ENCODE results near the gene CDIP1. TPM values are rescaled to one million over a fixed set of nuclear protein-coding genes. Genes with fewer than 3 reads are reported as not detected.

CDIP1 gene
- total RNA-seq, 8 experiments from 2014 or later = 22.5 to 54.3 (median 28.3) TPM

GRCh38 chr16:4535627-4536108, 2.9 kb downstream of the CDIP1 start:
- WGBS, 10 experiments = 50 to 100% (median 88%) methylated on average over 1 to 3 of the region's 7 CpGs; no CpG with 5 or more reads in 4 of the 10 experiments
- in situ Hi-C loops (cut with MboI; ENCODE audit: low pct_unique_long_range_greater_than_20kb in 2 of 9, low sequenced_read_pairs in 9 of 9, unreplicated experiment in 9 of 9) = no loop called here
- no peak overlapping the region for H3K27ac ChIP-seq
- no peak overlapping the region for H3K4me3 ChIP-seq
- no peak for ATAC-seq (replicated peaks in 6 of 8)
- H3K4me1 ChIP-seq (replicated peaks in 1 of 2) = peaks cover 9 to 12% of the 10 kb centered on the region in 2 donors

GRCh38 chr16:4534151-4534790, 4.3 kb downstream of the CDIP1 start:
- in situ Hi-C loops (cut with MboI; ENCODE audit: low pct_unique_long_range_greater_than_20kb in 2 of 9, low sequenced_read_pairs in 9 of 9, unreplicated experiment in 9 of 9) = no loop called here
- Histone ChIP-seq H3K4me3 (no peak overlapping the region), H3K27ac (no peak overlapping the region), H3K4me1 (replicated peaks in 1 of 2) (peaks cover 9 to 12% of the 10 kb centered on the region in 2 donors)
- 85 to 100% (median 96%) methylated on average over 1 to 8 of the region's 13 CpGs; no CpG with 5 or more reads in 1 of the 10 experiments for WGBS, 10 experiments
- ATAC-seq (replicated peaks in 6 of 8) = no peak

GRCh38 chr16:4533490-4533889, 5.1 kb downstream of the CDIP1 start:
- no peak for ATAC-seq (replicated peaks in 6 of 8)
- WGBS, 10 experiments = 100% methylated on average over 1 to 2 of the region's 6 CpGs; no CpG with 5 or more reads in 7 of the 10 experiments

GRCh38 chr16:4532238-4532637, 6.3 kb downstream of the CDIP1 start:
- no peak for ATAC-seq (replicated peaks in 6 of 8)
- no peak overlapping the region for H3K27ac ChIP-seq
- H3K4me3 ChIP-seq = no peak overlapping the region
- H3K4me1 ChIP-seq (replicated peaks in 1 of 2) = peaks cover 7% of the 10 kb centered on the region in 2 donors
- in situ Hi-C loops (cut with MboI; ENCODE audit: low pct_unique_long_range_greater_than_20kb in 2 of 9, low sequenced_read_pairs in 9 of 9, unreplicated experiment in 9 of 9) = no loop called here
- 85 to 100% (median 92%) methylated on average over 1 to 5 of the region's 10 CpGs; no CpG with 5 or more reads in 2 of the 10 experiments for WGBS, 10 experiments

More at GRCh38 chr16:4533490-4533889, 5.1 kb downstream of the CDIP1 start:
- Histone ChIP-seq H3K27ac (no peak overlapping the region), H3K4me3 (no peak overlapping the region), H3K4me1 (replicated peaks in 1 of 2) (peaks cover 7 to 9% of the 10 kb centered on the region in 2 donors)
- in situ Hi-C loops (cut with MboI; ENCODE audit: low pct_unique_long_range_greater_than_20kb in 2 of 9, low sequenced_read_pairs in 9 of 9, unreplicated experiment in 9 of 9) = no loop called here

GRCh38 chr16:4531811-4532210, 6.8 kb downstream of the CDIP1 start:
- Histone ChIP-seq H3K4me3 (no peak overlapping the region), H3K27ac (no peak overlapping the region), H3K4me1 (replicated peaks in 1 of 2) (peaks cover 2 to 3% of the 10 kb centered on the region in 2 donors)
- peak in 3 of 8 experiments; percentile 24 to 58 (median 40) for ATAC-seq (replicated peaks in 6 of 8)
- in situ Hi-C loops (cut with MboI; ENCODE audit: low pct_unique_long_range_greater_than_20kb in 2 of 9, low sequenced_read_pairs in 9 of 9, unreplicated experiment in 9 of 9) = no loop called here
- WGBS, 10 experiments = 60 to 100% (median 90%) methylated on average over 1 to 6 of the region's 8 CpGs; no CpG with 5 or more reads in 2 of the 10 experiments

- Histone ChIP-seq H3K4me3 (no peak overlapping the region), H3K4me1 (replicated peaks in 1 of 2) (no peaks in the 10 kb centered on the region), H3K27ac (no peak overlapping the region)
- peak in 5 of 8 experiments; percentile 14 to 53 (median 28) for ATAC-seq (replicated peaks in 6 of 8)
- in situ Hi-C loops (cut with MboI; ENCODE audit: low pct_unique_long_range_greater_than_20kb in 2 of 9, low sequenced_read_pairs in 9 of 9, unreplicated experiment in 9 of 9) = no loop called here
- whole genome bisulfite sequencing, 10 experiments = 41 to 84% (median 58%) methylated on average over 1 to 11 of the region's 16 CpGs; no CpG with 5 or more reads in 2 of the 10 experiments
These were observed 9.2 kb downstream of the CDIP1 start for GRCh38 chr16:4529085-4530060.

- WGBS, 10 experiments = 30 to 100% (median 87%) methylated on average over 1 to 6 of the region's 13 CpGs; no CpG with 5 or more reads in 1 of the 10 experiments
- no peak for ATAC-seq (replicated peaks in 6 of 8)
- in situ Hi-C loops (cut with MboI; ENCODE audit: low pct_unique_long_range_greater_than_20kb in 2 of 9, low sequenced_read_pairs in 9 of 9, unreplicated experiment in 9 of 9) = no loop called here
These were observed 12.8 kb downstream of the CDIP1 start for GRCh38 chr16:4525634-4526277.

GRCh38 chr16:4525069-4525468, 13.5 kb downstream of the CDIP1 start:
- Histone ChIP-seq H3K27ac (no peak overlapping the region), H3K4me1 (replicated peaks in 1 of 2) (peaks cover 0 to 7% of the 10 kb centered on the region in 2 donors), H3K4me3 (no peak overlapping the region)
- in situ Hi-C loops (cut with MboI; ENCODE audit: low pct_unique_long_range_greater_than_20kb in 2 of 9, low sequenced_read_pairs in 9 of 9, unreplicated experiment in 9 of 9) = no loop called here
- ATAC-seq (replicated peaks in 6 of 8) = peak in 1 of 8 experiments; percentile 16
- WGBS, 10 experiments = 56 to 88% (median 71%) methylated on average over 1 to 6 of the region's 7 CpGs; no CpG with 5 or more reads in 4 of the 10 experiments

More at GRCh38 chr16:4525634-4526277, 12.8 kb downstream of the CDIP1 start:
- Histone ChIP-seq H3K4me3 (no peak overlapping the region), H3K4me1 (replicated peaks in 1 of 2) (peaks cover 0 to 7% of the 10 kb centered on the region in 2 donors), H3K27ac (no peak overlapping the region)

GRCh38 chr16:4524571-4524970, 14.0 kb downstream of the CDIP1 start:
- Histone ChIP-seq H3K4me3 (no peak overlapping the region), H3K27ac (no peak overlapping the region), H3K4me1 (replicated peaks in 1 of 2) (peaks cover 0 to 7% of the 10 kb centered on the region in 2 donors)
- no peak for ATAC-seq (replicated peaks in 6 of 8)
- in situ Hi-C loops (cut with MboI; ENCODE audit: low pct_unique_long_range_greater_than_20kb in 2 of 9, low sequenced_read_pairs in 9 of 9, unreplicated experiment in 9 of 9) = no loop called here

GRCh38 chr16:4523686-4524085, 14.9 kb downstream of the CDIP1 start:
- Histone ChIP-seq H3K4me1 (replicated peaks in 1 of 2) (peaks cover 0 to 7% of the 10 kb centered on the region in 2 donors), H3K27ac (no peak overlapping the region), H3K4me3 (no peak overlapping the region)
- 20 to 100% (median 96%) methylated on average over 1 to 3 of the region's 4 CpGs; no CpG with 5 or more reads in 5 of the 10 experiments for WGBS, 10 experiments
- ATAC-seq (replicated peaks in 6 of 8) = no peak
- in situ Hi-C loops (cut with MboI; ENCODE audit: low pct_unique_long_range_greater_than_20kb in 2 of 9, low sequenced_read_pairs in 9 of 9, unreplicated experiment in 9 of 9) = no loop called here

- in situ Hi-C loops (cut with MboI; ENCODE audit: low pct_unique_long_range_greater_than_20kb in 2 of 9, low sequenced_read_pairs in 9 of 9, unreplicated experiment in 9 of 9) = no loop called here
- peak; percentile 22 to 79 (median 48) for ATAC-seq (replicated peaks in 6 of 8)
- no peak overlapping the region for H3K27ac ChIP-seq
- 20 to 71% (median 44%) methylated on average over 1 to 4 of the region's 8 CpGs; no CpG with 5 or more reads in 2 of the 10 experiments for WGBS, 10 experiments
- no peak overlapping the region for H3K4me3 ChIP-seq
- H3K4me1 ChIP-seq (replicated peaks in 1 of 2) = peaks cover 0 to 7% of the 10 kb centered on the region in 2 donors
These were observed 16.5 kb downstream of the CDIP1 start for GRCh38 chr16:4522051-4522581.

GRCh38 chr16:4520913-4521312, 17.7 kb downstream of the CDIP1 start:
- in situ Hi-C loops (cut with MboI; ENCODE audit: low pct_unique_long_range_greater_than_20kb in 2 of 9, low sequenced_read_pairs in 9 of 9, unreplicated experiment in 9 of 9) = no loop called here
- ATAC-seq (replicated peaks in 6 of 8) = no peak
- Histone ChIP-seq H3K4me3 (no peak overlapping the region), H3K27ac (no peak overlapping the region), H3K4me1 (replicated peaks in 1 of 2) (peaks cover 0 to 7% of the 10 kb centered on the region in 2 donors)
- 55 to 100% (median 83%) methylated on average over 1 to 7 of the region's 7 CpGs; no CpG with 5 or more reads in 3 of the 10 experiments for WGBS, 10 experiments

All from motor neuron (in vitro differentiated cells).